ENCODE results near the gene RPS16.

DNA sequence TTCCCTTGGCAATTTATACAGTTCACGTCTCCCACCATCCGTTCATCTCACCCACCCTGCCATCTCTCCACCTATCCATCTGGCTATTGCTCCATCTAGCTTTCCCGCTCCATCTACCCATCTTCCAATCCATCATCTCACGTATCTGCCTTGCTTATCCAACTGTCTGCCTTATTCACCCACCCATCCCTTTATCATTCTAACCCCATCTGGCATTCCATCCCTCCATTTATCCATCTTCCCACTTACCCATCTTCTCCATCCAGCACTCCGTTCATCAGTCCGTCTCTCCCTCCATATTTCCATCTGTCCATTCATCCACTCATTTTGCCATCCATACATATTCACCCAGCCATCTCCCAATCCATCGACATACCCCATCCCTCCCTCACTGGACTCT is 10.0 kb downstream of the RPS16 start:
- no peak for TF ChIP-seq POLR2AphosphoS5 (IDR thresholded peaks at IDR 0.05)
- no peak for TF ChIP-seq EP300 (IDR thresholded peaks at IDR 0.05)
